Neural cell (in vitro differentiated cells): ENCODE data around the gene TMEM131L. TPM values are rescaled to one million over a fixed set of nuclear protein-coding genes. Genes with fewer than 3 reads are reported as not detected.

Experiments used
- H2AFZ ChIP-seq: fragments of 200-600, 300-800 bp; sonication (generic), shearing (Covaris generic); 2 replicates; pipeline ENCODE4 v1.6.0; 2014; ENCODE audit warnings: low read depth, mild to moderate bottlenecking, antibody characterized with exemption, low read length, moderate library complexity
- H3F3A ChIP-seq: fragments of 200-600 bp; shearing (Covaris generic); 2 replicates; pipeline ENCODE4 v1.6.1; 2016; ENCODE audit warnings: mild to moderate bottlenecking, moderate library complexity, mixed read lengths, antibody characterized with exemption, low read length; ENCODE audit not compliant: insufficient read depth, poor library complexity, severe bottlenecking
- H3K27ac ChIP-seq: fragments of 200-600, 300-800 bp; sonication (generic), shearing (Covaris generic); 2 replicates; pipeline ENCODE4 v1.5.1; 2014; ENCODE audit warnings: mild to moderate bottlenecking, low read length, moderate library complexity
- H3K27me3 ChIP-seq: fragments of 300-800, 200-600 bp; sonication (generic), shearing (Covaris generic); 2 replicates; pipeline ENCODE4 v1.6.0; 2014; ENCODE audit warnings: mild to moderate bottlenecking, low read depth, low read length, moderate library complexity; ENCODE audit not compliant: insufficient read depth
- H3K36me3 ChIP-seq: fragments of 300-800, 200-600 bp; sonication (generic), shearing (Covaris generic); 2 replicates; pipeline ENCODE4 v1.5.1; 2014; ENCODE audit warnings: mild to moderate bottlenecking, antibody characterized with exemption, low read length, moderate library complexity; ENCODE audit not compliant: insufficient read depth
- H3K4me2 ChIP-seq: fragments of 300-800, 200-600 bp; sonication (generic), shearing (Covaris generic); 2 replicates; pipeline ENCODE4 v1.6.0; 2014; ENCODE audit warnings: mild to moderate bottlenecking, low read length
- H3K4me3 ChIP-seq: fragments of 300-800, 200-600 bp; sonication (generic), shearing (Covaris generic); 2 replicates; pipeline ENCODE4 v1.5.1; 2014; ENCODE audit warnings: mild to moderate bottlenecking, low read length, moderate library complexity
- H3K79me2 ChIP-seq: fragments of 200-600 bp; shearing (Covaris generic); replicated peaks from 2 replicates; pipeline ENCODE4 v1.6.0; 2014; ENCODE audit warnings: mild to moderate bottlenecking, low read length, moderate library complexity; ENCODE audit not compliant: insufficient read depth
- H3K9ac ChIP-seq: fragments of 300-800, 200-600 bp; sonication (generic), shearing (Covaris generic); 2 replicates; pipeline ENCODE4 v1.6.1; 2016; ENCODE audit warnings: mild to moderate bottlenecking, low read length, mixed read lengths
- H3K9me2 ChIP-seq: fragments of 200-600 bp; shearing (Covaris generic); 2 replicates; pipeline ENCODE4 v1.6.1; 2016; ENCODE audit warnings: mild to moderate bottlenecking, low read length, mixed read lengths; ENCODE audit not compliant: insufficient read depth
- H3K9me3 ChIP-seq: fragments of 200-600, 300-800 bp; sonication (generic), shearing (Covaris generic); 2 replicates; pipeline ENCODE4 v1.6.1; 2016; ENCODE audit warnings: mild to moderate bottlenecking, mixed run types, low read length, moderate library complexity, mixed read lengths
- H4K20me1 ChIP-seq: fragments of 200-600 bp; shearing (Covaris generic); 2 replicates; pipeline ENCODE4 v1.6.1; 2016; ENCODE audit warnings: mild to moderate bottlenecking, mixed run types; ENCODE audit not compliant: insufficient read depth
- CTCF ChIP-seq: fragments of 450-650 bp; IDR thresholded peaks from 2 replicates; pipeline ENCODE4 v1.5.1; 2014; ENCODE audit warnings: antibody characterized with exemption, mild to moderate bottlenecking, moderate library complexity; ENCODE audit not compliant: poor library complexity, severe bottlenecking
- EP300 ChIP-seq: fragments of 450-650 bp; conservative IDR thresholded peaks from 2 replicates; pipeline ENCODE4 v1.6.1; 2014; ENCODE audit warnings: antibody characterized with exemption, mild to moderate bottlenecking, moderate library complexity; ENCODE audit not compliant: poor library complexity, severe bottlenecking
- EZH2 ChIP-seq: fragments of 200-600, 300-800 bp; shearing (Covaris generic), sonication (generic); IDR thresholded peaks from 2 replicates; pipeline ENCODE4 v1.6.1; 2014; ENCODE audit warnings: antibody characterized with exemption, low read length, borderline replicate concordance, mild to moderate bottlenecking; ENCODE audit not compliant: insufficient read depth, poor library complexity, severe bottlenecking
- MXI1 ChIP-seq: fragments of 450-650 bp; conservative IDR thresholded peaks from 2 replicates; pipeline ENCODE4 v1.6.1; 2014; ENCODE audit warnings: antibody characterized with exemption, mild to moderate bottlenecking; ENCODE audit not compliant: poor library complexity, severe bottlenecking
- POLR2AphosphoS5 ChIP-seq: IDR thresholded peaks from 2 replicates; pipeline ENCODE4 v1.6.1; 2012
- RAD21 ChIP-seq: fragments of 450-650 bp; conservative IDR thresholded peaks from 2 replicates; pipeline ENCODE4 v1.6.1; 2014; ENCODE audit warnings: antibody characterized with exemption, mild to moderate bottlenecking, moderate library complexity
- REST ChIP-seq: IDR thresholded peaks from 2 replicates; pipeline ENCODE4 v1.6.1; 2012; ENCODE audit warnings: borderline replicate concordance
- SMC3 ChIP-seq: fragments of 450-650 bp; conservative IDR thresholded peaks from 2 replicates; pipeline ENCODE4 v1.6.1; 2014; ENCODE audit warnings: antibody characterized with exemption, mild to moderate bottlenecking, moderate library complexity; ENCODE audit not compliant: poor library complexity
- TAF1 ChIP-seq: IDR thresholded peaks from 2 replicates; pipeline ENCODE4 v1.6.1; 2012; ENCODE audit warnings: low read depth
- polyA plus RNA-seq: library from polyadenylated mRNA; depleted of rRNA; stranded (reverse); fragments of >200 nt; gene quantifications from 2 replicates; pipeline ENCODE4 v1.2.3, GENCODE V29; 2014

Gene TMEM131L
- polyA plus RNA-seq, 1 donor from 2014 or later: 11.1 TPM

DNA sequence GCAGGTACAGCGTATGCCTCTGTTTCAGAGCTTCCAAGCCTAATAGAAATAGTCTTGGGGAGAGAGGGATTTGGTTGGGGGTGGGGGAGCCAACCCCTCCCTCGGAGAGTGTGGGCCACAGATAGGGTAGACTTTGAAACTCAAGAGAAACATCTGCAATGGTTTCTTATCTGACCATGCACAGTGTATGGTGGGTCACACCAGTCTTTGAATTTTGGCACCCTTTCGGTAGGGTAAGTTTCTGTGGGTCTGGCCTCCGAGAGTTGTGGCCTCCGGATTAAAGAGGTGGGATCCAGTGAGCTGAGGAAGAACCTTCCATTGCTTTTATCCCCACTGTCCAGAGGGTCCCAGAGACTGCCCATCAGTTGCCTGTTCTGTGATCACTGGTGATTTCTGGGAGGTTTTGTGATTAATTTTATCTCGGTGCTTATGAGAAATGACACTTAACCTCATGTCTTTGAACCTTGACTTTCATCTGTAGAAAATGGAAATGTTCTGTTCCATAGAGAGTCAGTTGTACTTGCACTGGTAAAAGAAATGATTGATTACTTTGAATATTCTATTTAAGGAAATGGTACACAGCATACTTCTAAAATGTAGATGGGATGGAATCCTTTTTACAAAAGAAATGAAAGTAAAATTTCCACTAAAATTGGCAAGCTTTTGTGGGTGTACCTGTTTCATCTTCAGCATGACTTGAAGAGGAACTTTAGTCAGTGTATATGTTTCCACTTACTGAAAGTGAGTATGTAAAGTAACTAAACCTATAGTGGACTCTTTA, 62.7 kb downstream of the TMEM131L start:
- H3K4me3 ChIP-seq: no peak overlapping the region
- no peaks in the 10 kb centered on the region for H3K27me3 ChIP-seq
- H3K79me2 ChIP-seq: peaks cover 29% of the 10 kb centered on the region
- no peaks in the 10 kb centered on the region for H3F3A ChIP-seq
- no peak overlapping the region for H2AFZ ChIP-seq
- H3K4me2 ChIP-seq: no peak overlapping the region
- no peaks in the 10 kb centered on the region for H3K9me2 ChIP-seq
- TF ChIP-seq MXI1 (no peak), TAF1 (no peak), POLR2AphosphoS5 (no peak), EP300 (no peak), EZH2 (no peak), REST (no peak), RAD21 (no peak), CTCF (no peak), SMC3 (no peak)
- no peaks in the 10 kb centered on the region for H3K9me3 ChIP-seq
- H3K9ac ChIP-seq: no peak overlapping the region
- no peaks in the 10 kb centered on the region for H3K36me3 ChIP-seq
- no peaks in the 10 kb centered on the region for H4K20me1 ChIP-seq
- H3K27ac ChIP-seq: no peak overlapping the region

DNA sequence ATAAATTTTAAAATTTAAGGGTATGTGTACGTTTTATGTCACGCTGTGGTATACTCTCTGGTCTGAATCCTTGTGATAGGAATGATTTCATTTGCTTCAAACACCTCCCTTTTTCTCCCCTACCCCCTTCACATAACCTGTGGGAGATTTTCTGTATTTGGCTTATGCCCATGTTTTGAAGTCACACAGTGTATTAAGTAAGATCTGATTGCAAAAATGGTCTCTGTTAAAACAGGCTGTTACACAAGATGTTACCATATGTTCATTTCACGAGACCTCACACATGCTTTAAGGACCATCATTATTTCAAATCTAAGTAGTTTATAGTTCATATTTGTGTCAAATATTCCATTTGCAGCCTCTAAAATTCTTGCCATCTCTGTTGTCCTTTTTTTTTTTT, 63.5 kb downstream of the TMEM131L start:
- no peaks in the 10 kb centered on the region for H3K9me3 ChIP-seq
- no peak overlapping the region for H3K9ac ChIP-seq
- H3K4me2 ChIP-seq: no peak overlapping the region
- H2AFZ ChIP-seq: no peak overlapping the region
- no peak overlapping the region for H3K4me3 ChIP-seq
- H3F3A ChIP-seq: no peaks in the 10 kb centered on the region
- H3K9me2 ChIP-seq: no peaks in the 10 kb centered on the region
- TF ChIP-seq EP300: no peak
- no peaks in the 10 kb centered on the region for H3K27me3 ChIP-seq
- peaks cover 30% of the 10 kb centered on the region for H3K79me2 ChIP-seq
- no peaks in the 10 kb centered on the region for H4K20me1 ChIP-seq
- no peaks in the 10 kb centered on the region for H3K36me3 ChIP-seq
- no peak overlapping the region for H3K27ac ChIP-seq
